Suppressor macrophage treated with lipopolysaccharide for 4 hours (primary cell): ENCODE results near the gene SMIM21.

ENCODE experiments used
- DNase-seq: peaks from one replicate; pipeline ENCODE4 v3.0.0-alpha.2; 2020

The SMIM21 gene

DNA sequence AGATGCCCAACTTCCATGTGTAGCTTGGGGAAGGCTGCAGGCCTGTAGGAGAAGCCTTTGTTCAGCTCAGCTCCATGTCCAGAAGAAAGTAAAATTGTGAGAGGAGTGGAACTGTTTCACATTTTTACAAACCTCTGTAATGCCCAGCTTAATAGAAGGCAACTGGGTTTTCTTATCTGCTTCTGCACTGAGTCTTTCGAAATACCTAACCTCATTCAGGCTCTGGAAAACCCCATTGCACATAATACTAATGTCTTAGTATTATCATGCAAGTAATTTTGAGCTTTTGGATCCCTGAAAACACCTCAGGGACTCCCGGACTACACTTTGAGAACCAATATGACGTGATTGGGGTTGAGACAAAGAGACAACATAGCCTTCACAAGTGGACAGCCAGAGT is 5.8 kb downstream of the SMIM21 start:
- peak; percentile 2 for DNase-seq

DNA sequence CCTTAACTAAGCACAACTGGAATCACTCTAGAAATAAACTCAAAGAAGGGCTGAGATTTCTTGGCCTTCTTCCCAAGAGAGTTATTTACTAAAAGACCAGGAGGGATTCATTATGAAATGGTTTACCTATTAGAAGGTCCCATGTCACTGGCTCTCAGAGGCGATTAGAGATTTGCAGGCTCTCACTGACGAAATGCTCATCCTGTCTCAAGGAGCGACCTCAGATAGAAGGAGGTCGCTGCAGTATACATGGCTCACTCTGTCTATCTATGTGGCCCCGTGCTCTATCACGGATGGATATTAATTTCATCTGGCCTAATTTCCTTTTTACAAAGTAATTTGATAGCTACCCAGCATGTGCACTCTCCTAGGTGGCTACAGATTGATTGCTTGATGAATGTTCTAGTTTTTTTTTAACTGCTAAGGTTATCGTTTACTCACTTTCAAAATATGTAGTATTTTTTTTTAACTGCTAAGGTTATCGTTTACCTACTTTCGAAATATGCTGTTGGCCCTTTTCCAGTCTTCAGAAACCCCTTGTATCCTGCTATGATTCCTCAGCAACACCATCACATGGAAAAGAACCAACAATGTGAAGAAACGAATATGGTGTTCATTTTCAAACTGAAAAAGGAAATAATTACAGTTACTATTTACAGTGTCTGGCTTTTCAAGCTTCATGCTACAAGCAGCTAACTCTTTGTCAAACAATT is 9.1 kb downstream of the SMIM21 start:
- no peak for DNase-seq

DNA sequence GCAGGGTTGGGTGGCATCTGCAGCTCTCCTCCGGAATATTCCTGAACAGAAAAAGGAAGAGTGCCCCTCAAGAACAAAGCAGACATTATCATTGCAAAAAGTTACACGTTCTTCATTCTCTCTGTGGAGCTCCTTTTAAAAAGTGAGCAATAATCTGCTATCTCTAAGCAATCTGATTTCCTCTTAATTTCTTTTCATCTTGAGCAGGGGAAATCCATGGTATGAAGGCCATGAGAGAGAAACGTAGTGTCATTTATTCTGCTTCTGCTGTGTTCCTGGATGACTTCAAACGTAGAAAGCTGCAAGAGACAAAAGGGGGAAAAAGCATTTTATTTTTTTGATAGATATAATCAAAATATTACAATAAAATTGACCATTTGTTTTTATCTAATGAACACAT is 16.9 kb downstream of the SMIM21 start:
- no peak for DNase-seq

DNA sequence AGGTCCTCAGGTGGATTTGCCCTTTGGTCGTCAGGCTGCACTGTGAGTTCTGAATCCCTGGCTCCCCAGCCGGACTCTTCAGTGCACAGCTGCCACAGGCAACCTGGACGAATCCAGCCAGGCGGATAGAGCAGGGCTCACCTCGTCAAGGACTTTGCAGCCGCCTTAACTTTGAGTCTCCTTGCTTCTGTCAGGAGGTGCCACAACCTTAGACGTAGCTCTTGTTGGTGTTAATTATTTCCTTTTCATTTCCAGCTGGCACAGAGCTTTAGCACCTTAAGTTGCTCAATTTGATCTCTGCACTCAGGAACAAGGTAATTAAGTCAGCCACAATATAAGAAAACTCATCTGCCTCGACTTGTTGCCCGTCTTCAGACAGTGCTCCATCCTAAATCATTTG is 17.7 kb downstream of the SMIM21 start:
- no peak for DNase-seq

DNA sequence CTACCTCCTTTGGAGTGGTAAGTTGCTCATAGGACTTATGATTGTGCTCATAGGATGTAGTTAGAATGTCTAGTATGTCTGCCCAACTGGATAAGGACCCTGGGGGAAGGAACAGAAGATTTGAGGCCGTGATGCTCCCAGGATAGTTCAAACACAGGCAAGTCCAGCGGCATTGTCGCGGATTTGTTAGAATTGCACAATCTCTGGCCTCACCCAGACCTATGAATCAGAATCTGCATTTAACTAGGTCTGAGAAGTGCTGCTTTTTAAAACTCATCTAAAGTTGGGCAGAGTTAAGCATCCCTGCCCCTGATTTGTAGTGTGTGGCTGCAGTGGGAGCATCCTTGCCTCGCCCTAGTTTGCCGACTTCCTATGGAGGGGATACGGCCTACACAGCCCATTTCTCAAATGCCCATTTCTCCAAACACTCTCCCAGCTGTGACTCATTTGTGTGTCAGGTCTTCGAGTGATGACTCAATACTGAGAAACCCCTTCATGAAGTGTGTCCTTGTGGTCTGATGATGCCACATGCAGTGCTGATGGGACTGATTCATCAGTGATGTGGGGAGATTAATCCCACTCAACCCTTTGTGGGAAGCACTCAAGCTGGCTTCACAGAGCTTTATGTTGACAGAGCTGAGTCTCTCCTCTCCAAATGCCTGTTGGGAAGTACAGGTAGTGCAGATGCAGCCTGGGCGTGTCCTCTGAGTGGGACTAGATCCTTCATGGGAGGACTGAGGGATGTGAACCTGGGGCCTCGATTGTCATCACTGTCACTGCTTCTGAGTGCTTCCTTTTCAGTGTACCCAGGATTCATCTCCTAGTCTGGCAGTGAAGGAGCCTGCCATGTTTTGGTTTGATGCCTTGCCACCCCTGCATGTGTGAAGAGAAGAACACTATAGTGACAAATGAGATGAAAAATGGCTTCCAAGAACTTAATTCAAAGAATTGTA is 18.7 kb downstream of the SMIM21 start:
- peak; percentile 59 for DNase-seq

DNA sequence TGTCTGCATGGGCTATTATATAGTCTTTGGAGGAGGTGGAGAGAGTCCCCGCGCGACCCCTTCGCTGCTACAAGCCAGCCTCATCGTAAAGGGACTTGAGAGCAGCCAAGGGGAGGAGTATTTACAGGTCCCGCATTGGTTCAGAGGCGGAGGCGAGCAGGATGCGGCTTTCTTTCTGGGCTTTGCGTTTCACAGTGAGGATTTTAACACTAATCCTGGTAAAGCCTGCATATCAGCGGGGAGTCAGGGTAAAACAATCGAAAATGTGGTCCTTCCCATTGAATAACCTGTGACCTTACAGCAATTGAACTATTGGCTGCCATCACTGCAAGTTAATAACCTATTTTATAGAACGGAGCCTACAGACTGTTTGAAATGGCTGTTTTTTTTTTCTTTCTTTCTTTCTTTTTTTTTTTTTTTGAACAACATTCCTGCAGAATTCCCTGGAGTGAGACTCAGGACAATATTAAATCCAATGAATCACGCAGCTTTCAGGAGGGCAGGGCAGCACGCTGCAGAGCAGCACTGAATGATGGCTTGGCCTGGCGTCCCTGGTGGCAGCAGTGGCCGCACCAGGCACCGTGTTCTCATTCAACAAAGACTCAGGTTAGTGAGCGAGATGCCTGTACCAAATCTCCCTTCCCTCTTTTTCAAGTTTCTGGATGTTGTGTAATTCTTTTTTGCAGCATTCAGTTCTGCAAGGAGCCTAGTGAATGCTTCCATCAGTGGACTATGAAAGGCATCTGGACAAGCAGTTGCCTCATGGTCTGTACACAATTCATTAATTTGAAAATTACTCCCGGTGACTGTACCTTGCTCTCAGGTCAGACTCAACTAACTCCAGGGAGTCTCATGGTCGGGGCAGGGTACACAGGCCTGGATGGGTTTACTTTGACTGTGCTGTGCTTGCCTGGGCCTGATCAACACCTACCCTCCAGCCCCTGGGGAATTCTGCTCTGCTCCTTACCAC is 19.8 kb downstream of the SMIM21 start:
- DNase-seq = no peak

DNA sequence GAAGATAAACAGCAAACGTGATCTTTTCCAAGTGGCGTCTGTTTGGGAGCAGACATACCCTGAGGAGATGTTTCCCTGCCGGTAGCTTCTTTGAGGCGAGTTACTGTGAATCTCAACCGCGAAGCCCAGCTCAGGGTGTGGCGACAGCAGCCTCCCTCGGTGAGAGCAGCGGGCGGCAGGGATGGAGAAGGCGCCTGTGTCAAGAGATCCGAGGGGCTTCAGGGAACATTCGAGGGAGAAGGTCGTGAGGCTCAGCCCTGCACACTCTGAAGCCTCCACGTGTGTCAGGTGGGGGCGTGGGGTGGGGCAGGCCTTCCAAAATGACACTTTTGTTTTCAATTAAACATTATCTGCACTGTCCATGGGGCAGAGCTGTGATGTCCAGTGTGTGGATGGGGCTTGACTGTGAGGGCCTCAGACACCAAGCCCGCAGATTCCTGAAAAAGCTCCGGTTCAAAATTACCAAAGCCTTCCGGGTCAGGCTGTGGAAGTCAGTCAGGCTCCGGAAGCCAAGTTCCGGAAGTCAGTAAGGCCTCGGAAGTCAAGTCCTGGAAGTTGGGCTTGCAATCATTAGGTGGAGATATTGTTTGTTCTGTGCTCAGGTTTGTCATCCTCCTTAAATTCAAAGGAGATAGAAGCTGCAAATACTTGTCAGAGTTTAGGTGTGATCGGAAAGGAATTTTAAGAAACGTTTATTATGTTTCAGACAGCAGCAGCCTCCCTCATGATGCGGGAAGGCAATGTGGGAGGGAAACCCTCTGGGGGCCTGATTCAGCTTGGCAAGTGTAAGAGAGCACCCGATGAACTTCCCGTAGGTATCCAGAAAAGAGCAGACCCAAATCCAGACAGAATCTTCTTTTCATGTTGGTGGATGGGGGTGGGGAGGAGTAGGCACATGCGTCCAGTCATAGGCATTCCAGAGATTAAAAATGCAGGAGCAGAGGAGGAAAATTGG is 20.7 kb downstream of the SMIM21 start:
- no peak for DNase-seq

DNA sequence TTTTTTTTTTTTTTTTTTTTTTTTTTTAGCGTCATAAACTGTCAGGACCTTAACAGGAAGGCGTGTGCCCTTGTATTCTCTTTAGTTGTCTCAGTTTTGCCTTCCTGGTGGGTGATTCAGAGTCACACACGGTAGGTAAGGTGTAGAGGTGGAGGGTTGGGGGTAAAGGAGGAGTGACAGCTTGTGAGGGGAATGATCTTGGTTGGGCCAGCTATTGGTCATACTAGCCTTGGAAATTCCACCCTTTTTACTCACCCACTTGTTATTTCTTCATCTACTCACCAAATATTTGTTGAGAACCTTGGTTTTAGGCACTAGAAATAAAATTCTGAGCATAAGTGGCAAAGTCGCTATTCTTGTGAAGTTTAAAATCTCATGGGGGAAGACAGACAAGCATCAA is 22.2 kb downstream of the SMIM21 start:
- no peak for DNase-seq

DNA sequence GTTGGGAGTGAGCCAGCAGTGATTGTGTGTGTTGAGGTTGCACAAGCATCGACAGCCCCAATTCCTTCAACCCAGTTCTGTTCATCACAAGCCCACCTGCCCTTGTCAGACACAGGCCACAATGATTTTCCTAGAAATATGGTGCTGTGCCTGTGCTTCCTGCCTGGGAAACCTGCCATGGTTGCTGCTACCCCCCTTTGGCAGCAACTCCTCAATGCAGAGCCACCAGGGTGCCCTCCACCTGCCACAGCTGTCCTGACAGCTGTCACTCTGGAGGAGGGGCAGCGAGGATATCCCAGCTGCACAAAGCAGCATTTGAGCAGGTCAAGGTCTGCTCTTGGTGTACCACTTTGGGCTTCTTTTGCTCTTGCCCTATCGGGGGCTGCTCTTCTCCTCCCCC is 27.1 kb downstream of the SMIM21 start:
- no peak for DNase-seq

DNA sequence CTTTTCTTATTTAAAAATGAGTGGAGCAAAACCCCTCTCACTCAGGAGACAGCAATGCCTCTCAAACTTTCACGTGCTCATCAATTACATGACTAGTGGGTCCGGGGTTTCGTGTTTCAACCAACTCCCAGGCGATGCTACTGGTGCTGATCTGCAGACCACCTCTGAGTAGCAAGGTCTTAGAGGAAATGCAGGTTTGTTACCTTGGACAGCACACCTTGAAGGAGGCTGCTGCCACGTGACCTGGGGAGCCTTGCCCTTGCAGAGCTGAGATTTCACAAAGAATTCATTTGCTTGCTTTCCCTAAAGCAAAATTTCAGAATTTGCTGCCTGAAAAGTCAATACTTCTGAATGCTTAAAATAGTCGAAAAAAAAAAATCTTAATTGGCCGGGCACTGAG is 32.4 kb downstream of the SMIM21 start:
- no peak for DNase-seq

DNA sequence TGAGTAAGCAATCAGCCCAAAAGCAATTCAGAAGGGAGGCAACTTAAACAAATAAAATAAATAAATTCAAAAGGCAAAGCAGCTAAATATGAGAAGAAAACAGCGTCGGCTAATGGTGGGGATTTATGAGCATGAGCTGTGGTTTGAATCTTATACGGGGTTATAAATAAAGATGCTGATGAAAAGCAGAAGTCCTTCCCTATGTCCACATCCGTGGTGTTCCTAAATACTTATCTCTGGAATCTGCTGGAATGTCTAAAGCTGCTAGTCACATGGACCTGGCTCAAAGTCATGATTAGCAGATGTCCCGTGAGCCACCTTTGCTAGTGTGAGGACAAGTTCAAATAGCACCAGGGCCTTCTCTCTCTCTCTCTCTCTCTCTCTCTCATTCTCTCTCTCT is 33.8 kb downstream of the SMIM21 start:
- DNase-seq = no peak

DNA sequence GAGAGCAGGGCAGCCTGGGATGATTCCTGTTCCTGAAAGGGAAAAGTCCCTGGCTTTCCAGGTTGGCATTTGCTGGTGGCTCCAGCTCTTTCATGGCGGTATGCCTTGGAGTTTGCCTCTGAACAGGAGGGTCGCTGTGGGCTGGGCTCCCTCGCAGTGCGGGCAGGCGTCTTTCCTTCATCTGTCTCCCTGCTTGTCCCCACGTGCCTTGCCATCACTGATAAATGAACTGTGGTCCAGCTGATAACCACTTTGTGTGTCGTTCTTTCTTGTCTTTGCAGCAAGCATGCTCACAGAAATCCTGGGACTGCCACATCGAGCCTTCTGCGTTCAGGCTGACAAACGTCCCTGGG is 35.3 kb downstream of the SMIM21 start:
- DNase-seq = no peak

DNA sequence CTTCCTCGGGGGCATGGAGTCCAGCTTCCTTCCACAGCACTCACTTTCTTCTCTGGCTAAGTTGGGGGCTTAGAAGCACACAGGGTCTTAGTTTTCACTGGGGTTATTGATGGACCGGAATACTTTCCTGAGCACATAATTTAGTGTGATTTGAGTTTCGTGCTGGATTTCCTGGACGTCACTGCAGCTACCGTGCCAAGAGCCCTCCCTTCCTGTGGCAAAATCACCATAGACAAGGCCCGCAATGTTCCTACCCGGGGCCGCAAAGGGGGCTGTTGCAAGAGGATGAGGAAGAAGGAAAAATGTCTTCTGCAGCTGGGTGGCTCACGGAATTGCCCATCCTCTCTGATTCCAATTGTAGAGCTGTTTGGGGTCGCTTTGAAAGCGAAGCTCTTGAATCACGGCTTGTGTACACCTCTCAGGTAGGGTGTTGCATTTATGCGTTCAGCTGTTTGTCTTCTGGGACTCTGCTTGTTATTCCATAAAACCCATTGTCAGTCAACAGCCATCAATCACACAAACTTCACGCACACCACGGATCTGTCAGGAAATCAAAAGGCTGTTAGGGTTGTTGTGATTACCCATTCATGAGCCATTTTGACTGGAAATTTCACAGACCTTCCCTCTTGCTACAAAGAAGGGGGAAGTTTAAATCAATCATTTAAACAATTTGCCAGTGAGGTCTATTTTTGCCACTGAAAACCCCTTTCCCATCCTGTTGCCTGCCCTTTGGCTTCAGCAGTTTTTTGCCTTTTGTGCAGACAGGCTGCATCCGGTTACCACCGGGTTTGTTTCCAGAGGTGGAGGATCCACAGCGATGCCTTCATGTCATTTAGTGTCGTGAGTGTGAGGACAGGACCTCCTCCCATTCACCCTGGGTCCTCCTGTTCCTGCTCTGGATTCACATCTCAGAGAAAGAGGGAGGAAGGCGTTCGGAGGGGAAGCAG is 36.0 kb downstream of the SMIM21 start:
- DNase-seq = no peak

DNA sequence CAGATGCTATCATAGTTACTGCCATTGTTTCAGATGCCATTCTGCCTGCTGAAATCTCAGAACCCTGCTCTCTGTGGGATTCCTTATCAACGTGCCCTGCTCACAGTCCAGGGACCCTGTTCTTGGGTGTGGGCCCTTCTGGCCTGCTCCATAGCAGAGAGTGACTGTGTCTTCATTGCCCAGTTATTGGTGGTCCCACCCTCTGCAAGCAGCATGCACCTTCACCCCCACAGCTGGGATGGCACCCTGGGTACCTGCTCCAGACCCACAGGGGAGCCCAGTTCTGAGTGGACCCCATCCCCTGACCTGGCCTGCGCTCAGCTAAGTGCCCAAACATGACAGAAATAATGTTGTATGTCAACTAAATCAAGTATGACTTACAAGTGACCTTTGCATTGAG is 36.6 kb downstream of the SMIM21 start:
- DNase-seq = no peak

DNA sequence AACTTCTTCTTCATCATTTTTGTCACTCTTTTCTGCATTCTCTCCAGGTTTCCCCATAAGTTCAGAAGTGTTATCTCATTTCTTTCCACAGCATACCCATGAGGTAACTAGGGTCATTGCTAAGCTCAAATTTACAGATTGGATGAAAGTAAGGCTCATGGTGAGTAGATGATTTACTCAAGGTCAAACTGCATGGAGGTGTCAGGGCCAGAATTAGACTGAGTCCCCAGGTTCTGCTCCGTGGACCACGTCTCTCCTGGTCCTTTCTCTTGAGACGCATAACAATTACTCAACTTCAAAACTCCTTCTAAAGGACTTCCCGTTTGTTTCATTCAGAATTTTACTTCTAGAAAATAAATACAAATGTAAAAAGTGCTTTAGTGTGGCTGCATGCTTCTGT is 43.4 kb downstream of the SMIM21 start:
- no peak for DNase-seq

DNA sequence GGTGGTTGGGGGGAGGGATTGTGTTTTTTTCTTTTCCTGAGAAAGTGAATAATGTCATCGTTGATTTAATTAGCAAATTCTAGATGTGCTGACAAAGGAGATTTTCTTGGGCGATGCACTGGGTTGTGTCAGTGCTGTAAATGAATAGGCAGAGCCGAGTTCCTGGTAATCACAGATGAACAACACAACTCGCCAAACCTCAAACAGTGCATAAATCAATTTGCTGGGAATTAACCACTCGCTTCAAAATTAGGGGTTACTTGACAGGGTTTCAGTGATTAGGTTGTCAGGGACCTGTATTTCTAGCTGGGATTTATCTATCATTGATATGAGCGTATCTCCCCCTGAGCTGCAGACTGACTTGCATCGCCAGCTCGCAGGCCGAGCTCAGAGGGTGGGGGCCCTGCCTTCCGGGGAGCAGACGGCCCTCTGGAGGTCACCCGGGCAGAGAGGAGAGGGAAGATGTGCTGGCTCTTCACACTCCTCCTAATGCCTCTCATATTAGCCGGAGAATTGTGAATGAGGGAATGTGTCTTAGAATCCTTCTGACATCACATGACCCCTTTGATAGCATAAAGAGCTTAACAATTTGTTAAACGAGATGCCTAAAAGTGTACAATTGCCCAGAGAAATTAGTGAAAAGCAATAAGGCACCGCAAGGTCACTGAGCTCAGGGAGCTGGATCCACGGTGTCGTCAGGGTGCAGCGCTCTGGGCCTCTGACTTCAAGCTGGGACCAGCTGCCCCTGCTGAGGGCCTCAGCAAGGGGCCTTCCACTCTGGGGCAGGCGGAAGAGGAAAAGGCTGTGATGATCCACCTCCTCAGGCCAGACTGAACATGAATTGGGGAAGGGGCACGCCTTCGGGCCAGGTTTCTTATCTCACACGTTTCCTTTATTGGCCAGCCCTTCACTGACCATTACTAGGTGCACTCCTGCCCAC is 48.9 kb downstream of the SMIM21 start:
- DNase-seq = no peak

DNA sequence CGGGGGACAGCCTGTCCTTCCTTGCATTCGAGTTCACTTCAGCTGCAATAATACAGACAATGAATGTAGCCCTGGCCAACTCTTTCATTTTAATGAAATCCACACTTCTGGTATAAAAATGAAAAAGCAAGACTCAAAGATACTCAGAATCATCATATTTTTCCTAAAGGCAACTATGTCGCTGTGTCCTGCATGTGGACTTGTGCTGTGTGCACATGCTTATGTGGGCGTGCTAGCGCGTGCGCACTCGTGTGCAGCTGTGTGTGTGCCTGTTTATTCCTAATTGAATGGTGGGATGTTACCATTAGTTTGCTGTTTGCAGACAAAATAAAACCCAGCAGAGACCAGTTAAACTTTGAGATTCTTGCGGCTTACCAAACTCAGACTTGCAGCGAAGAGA is 49.6 kb downstream of the SMIM21 start:
- no peak for DNase-seq

DNA sequence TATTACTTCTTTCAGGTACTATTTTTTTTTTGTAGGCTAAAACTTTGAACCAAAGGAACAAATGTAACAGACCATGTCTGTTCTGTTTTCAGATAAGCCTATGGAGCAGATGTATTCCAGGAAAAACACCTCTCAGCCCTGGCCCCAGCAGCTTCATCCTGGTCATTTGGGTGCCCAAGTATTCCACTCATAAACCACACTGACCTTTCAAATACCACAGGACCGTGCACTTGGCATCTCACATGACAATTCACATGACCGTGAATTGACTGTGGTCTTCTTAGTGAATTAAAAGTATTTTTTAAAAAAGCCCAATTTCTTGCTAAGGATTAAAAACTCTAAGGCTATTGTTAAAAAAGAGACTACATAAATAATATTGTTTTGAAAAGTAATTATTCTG is 50.2 kb downstream of the SMIM21 start:
- DNase-seq = no peak

DNA sequence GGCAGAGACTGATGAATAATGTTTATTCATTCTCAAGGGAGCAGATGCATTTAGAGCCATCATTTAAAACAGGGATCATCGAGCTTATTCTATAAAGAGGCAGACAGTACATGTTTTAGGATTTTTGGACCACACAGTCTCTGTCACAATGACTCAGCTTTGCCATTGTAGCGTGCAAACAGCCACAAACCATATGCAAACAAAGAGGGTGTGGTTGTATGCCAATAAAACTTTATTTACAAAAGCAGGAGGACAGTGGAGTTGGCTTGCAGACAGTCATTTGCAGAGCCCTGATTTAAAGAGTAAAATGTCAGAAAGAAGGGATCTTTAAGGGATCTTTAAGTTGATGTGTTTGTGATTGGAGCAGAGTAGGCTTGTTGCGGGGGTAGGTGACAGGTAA is 51.5 kb downstream of the SMIM21 start:
- no peak for DNase-seq

DNA sequence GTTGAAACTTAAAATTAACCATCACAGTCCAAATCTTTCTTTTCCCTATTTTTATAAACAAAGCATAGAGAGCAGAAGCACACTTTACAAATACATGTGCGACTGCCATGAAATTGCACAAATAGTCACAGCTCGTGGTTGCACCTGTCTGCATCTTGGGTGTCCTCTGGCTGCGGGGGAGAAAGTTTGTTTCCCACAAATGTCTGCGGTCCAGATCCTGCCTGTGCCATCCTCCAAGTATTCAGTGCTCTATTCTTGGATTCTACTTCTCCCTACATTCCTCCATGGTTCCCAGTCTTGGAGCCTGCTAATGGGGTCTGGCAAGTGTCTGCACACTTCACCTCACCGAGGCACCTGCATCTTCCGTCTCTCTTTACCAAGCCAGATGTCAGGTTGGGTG is 52.2 kb downstream of the SMIM21 start:
- DNase-seq = no peak
